Spinal cord (tissue), 10 donors: ENCODE measurements around the gene MICAL2. TPM values are rescaled to one million over a fixed set of nuclear protein-coding genes. Genes with fewer than 3 reads are reported as not detected.

Source experiments
- DNase-seq, 6 donors: peaks; one replicate each; pipeline versions ENCODE4 v3.0.0 to v3.0.0-alpha.2; 2013 to 2015; ENCODE audit warnings: low spot score in 6 of 6, low read depth in 4 of 6
- H3K27ac ChIP-seq: one replicate; pipeline ENCODE4 v1.5.1; 2013; ENCODE audit warnings: low read depth, low read length, control low read depth
- H3K27me3 ChIP-seq: one replicate; pipeline ENCODE4 v1.6.1; 2013; ENCODE audit warnings: low read length; ENCODE audit not compliant: control insufficient read depth, insufficient read depth
- H3K36me3 ChIP-seq: one replicate; pipeline ENCODE4 v1.6.1; 2013; ENCODE audit warnings: low read length; ENCODE audit not compliant: control insufficient read depth, insufficient read depth
- H3K4me1 ChIP-seq: one replicate; pipeline ENCODE4 v1.6.1; 2013; ENCODE audit warnings: low read length; ENCODE audit not compliant: control insufficient read depth, insufficient read depth
- H3K4me3 ChIP-seq: one replicate; pipeline ENCODE4 v1.5.1; 2013; ENCODE audit warnings: low read depth, low read length, control low read depth
- H3K9me3 ChIP-seq: one replicate; pipeline ENCODE4 v1.6.1; 2013; ENCODE audit warnings: low read length; ENCODE audit not compliant: control insufficient read depth, insufficient read depth
- WGBS: methylation state at CpG from one replicate; pipeline ENCODE4 v1.1.5; 2013; ENCODE audit warnings: missing lambda C conversion rate; ENCODE audit not compliant: insufficient coverage; 5-methylcytosine and 5-hydroxymethylcytosine counted together
- polyA plus RNA-seq, 2 donors: library from polyadenylated mRNA; unstranded; fragments of 120-200 nt; gene quantifications; one replicate each; pipeline ENCODE4 v1.2.1, GENCODE V29; 2013; ENCODE audit not compliant: insufficient read length in 2 of 2
- total RNA-seq, 2 donors: library from RNA; depleted of rRNA in 1 of 2; stranded (reverse); fragments of 120-200 nt in 1 of 2; fragments of >200 nt in 1 of 2; gene quantifications; one replicate each; pipeline versions ENCODE4 v1.2.3 to v1.2.4, GENCODE V29; 2013 to 2014
- donor health status: healthy.

The MICAL2 gene
- total and polyA plus RNA-seq, 4 donors: 15.8 to 57.0 (median 23.2) TPM

- Histone ChIP-seq H3K36me3 (no peaks in the 10 kb centered on the region), H3K27ac (no peak overlapping the region), H3K4me1 (no peaks in the 10 kb centered on the region), H3K27me3 (peaks cover 2% of the 10 kb centered on the region), H3K9me3 (no peaks in the 10 kb centered on the region), H3K4me3 (no peak overlapping the region)
- 91% methylated on average over 5 of the region's 8 CpGs for WGBS
- DNase-seq: no peak
Measured at GRCh38 chr11:12189543-12190235, 79.3 kb downstream of the MICAL2 start.

- Histone ChIP-seq H3K4me3 (no peak overlapping the region), H3K4me1 (no peaks in the 10 kb centered on the region), H3K27ac (no peak overlapping the region), H3K36me3 (no peaks in the 10 kb centered on the region), H3K27me3 (peaks cover 2% of the 10 kb centered on the region), H3K9me3 (no peaks in the 10 kb centered on the region)
- no peak for DNase-seq
Measured at GRCh38 chr11:12190511-12190910, 80.1 kb downstream of the MICAL2 start.

GRCh38 chr11:12192794-12193514 is 82.6 kb downstream of the MICAL2 start:
- DNase-seq: peak in 1 of 6 donors; percentile 56
- Histone ChIP-seq H3K27me3 (no peaks in the 10 kb centered on the region), H3K4me1 (no peaks in the 10 kb centered on the region), H3K9me3 (no peaks in the 10 kb centered on the region), H3K4me3 (no peak overlapping the region), H3K27ac (no peak overlapping the region), H3K36me3 (no peaks in the 10 kb centered on the region)
- 80% methylated on average over 5 of the region's 8 CpGs for WGBS

- H3K27ac ChIP-seq: no peak overlapping the region
- peaks cover 3% of the 10 kb centered on the region for H3K27me3 ChIP-seq
- H3K36me3 ChIP-seq: no peaks in the 10 kb centered on the region
- H3K9me3 ChIP-seq: no peaks in the 10 kb centered on the region
- H3K4me1 ChIP-seq: no peaks in the 10 kb centered on the region
- no peak for DNase-seq
- no CpG with 5 or more reads among the region's 3 CpGs for WGBS
- no peak overlapping the region for H3K4me3 ChIP-seq
Measured at GRCh38 chr11:12193515-12194336, 83.3 kb downstream of the MICAL2 start.

DNA sequence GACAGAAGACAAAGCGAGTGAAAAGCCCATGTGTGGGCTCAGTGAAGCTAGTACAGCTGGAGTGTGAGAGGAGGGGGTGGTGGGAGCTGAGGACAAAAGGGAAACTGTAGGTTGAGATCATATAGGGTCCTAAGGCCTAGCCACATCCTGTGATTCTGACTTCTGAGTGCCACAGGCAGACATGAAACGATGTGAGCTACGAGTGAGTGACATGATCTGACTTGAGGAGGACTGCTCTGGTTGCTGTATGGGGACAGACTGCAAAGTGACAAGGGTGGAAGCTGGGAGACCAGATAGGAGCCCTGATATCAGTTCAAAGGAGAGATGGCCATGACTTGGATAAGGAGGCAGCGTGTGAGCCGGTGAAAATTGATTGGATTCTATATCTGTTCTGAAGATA is 85.4 kb downstream of the MICAL2 start:
- WGBS: 84% methylated on average over 5 of the region's 5 CpGs
- Histone ChIP-seq H3K27ac (no peak overlapping the region), H3K4me3 (no peak overlapping the region), H3K27me3 (peaks cover 3% of the 10 kb centered on the region), H3K36me3 (no peaks in the 10 kb centered on the region), H3K4me1 (peaks cover 9% of the 10 kb centered on the region), H3K9me3 (no peaks in the 10 kb centered on the region)
- no peak for DNase-seq

DNA sequence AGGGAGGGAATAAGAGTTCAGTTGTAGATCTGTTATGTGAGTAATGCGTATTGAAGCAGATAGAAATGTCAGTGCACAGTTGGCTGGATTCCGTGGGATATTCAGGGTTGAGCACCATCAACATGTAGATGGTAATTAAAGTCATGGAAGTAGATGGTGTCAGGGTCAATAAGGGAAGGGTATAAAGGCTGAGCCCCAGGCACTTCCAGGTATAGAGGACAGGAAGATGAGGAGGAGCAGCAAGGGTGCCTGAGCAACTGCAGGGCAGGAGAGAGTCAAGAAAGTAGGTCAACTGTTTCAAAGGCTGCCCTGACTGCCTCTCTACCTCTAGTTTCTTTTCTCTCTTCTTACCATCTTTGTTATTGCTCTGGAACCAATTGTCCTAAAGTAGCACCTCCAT is 85.9 kb downstream of the MICAL2 start:
- H3K36me3 ChIP-seq: no peaks in the 10 kb centered on the region
- no peak overlapping the region for H3K4me3 ChIP-seq
- peaks cover 12% of the 10 kb centered on the region for H3K4me1 ChIP-seq
- WGBS: 92% methylated on average over 2 of the region's 2 CpGs
- no peak for DNase-seq
- H3K9me3 ChIP-seq: no peaks in the 10 kb centered on the region
- H3K27me3 ChIP-seq: peaks cover 3% of the 10 kb centered on the region
- H3K27ac ChIP-seq: no peak overlapping the region

DNA sequence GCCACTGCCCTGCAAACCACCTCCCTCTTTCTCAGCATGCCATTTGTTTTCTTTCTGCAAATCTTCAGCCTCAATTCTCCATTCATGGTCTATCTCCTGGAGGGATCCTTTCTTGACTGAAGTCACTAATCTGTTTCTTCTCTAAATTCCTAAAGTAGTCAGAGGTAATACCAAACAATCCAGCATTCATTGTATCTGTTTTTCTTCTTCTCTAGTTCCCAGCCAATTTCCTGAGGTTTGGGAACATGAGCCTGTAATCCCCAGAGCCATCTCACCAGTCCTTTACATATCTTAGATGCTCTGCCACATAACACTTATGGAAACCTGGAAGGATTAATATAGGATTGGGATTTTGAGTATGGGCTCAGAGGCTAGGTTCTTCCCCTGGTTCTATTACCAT is 86.5 kb downstream of the MICAL2 start:
- no peak for DNase-seq
- Histone ChIP-seq H3K9me3 (no peaks in the 10 kb centered on the region), H3K36me3 (no peaks in the 10 kb centered on the region), H3K27ac (no peak overlapping the region), H3K27me3 (peaks cover 3% of the 10 kb centered on the region), H3K4me3 (no peak overlapping the region), H3K4me1 (peaks cover 12% of the 10 kb centered on the region)

- H3K27ac ChIP-seq: no peak overlapping the region
Measured at GRCh38 chr11:12198251-12199222, 88.1 kb downstream of the MICAL2 start.

More at GRCh38 chr11:12198251-12199222, 88.1 kb downstream of the MICAL2 start:
- no peak for DNase-seq
- peaks cover 3% of the 10 kb centered on the region for H3K27me3 ChIP-seq
- H3K4me1 ChIP-seq: peaks cover 12% of the 10 kb centered on the region
- no peak overlapping the region for H3K4me3 ChIP-seq
- 88% methylated on average over 6 of the region's 8 CpGs for WGBS
- no peaks in the 10 kb centered on the region for H3K9me3 ChIP-seq
- H3K36me3 ChIP-seq: no peaks in the 10 kb centered on the region
